ACC112 (cell line): Measurements from ENCODE around the gene TULP4.
"Not testable (repeated sequence)": the region's sequence is repeated elsewhere in the genome, so short reads cannot be mapped to it uniquely, and the experiment has no call there.

Experiments
- H2AFZ ChIP-seq: fragments of 200-600 bp; sonication (generic); one replicate; pipeline ENCODE4 v1.6.0; 2017; ENCODE audit warnings: antibody characterized with exemption, low read length; ENCODE audit not compliant: unreplicated experiment
- H3K27ac ChIP-seq: fragments of 200-600 bp; sonication (generic); 2 replicates; pipeline ENCODE4 v1.5.1; 2014; ENCODE audit warnings: low read depth, mild to moderate bottlenecking, antibody characterized with exemption, low read length, moderate library complexity
- H3K27me3 ChIP-seq: fragments of 200-600 bp; sonication (generic); 2 replicates; pipeline ENCODE4 v1.6.1; 2014; ENCODE audit warnings: mild to moderate bottlenecking, antibody characterized with exemption, low read length, moderate library complexity, mixed read lengths; ENCODE audit not compliant: insufficient read depth
- H3K36me3 ChIP-seq: fragments of 200-600 bp; sonication (generic); 2 replicates; pipeline ENCODE4 v1.6.1; 2016; ENCODE audit warnings: mild to moderate bottlenecking, antibody characterized with exemption, low read length, moderate library complexity, mixed read lengths; ENCODE audit not compliant: insufficient read depth
- H3K4me1 ChIP-seq: fragments of 200-600 bp; sonication (generic); one replicate; pipeline ENCODE4 v1.6.1; 2016; ENCODE audit warnings: low read length, mixed read lengths; ENCODE audit not compliant: insufficient read depth, unreplicated experiment, control insufficient read depth
- H3K4me3 ChIP-seq: fragments of 200-600 bp; sonication (generic); 2 replicates; pipeline ENCODE4 v1.5.1; 2014; ENCODE audit warnings: mild to moderate bottlenecking, low read depth, low read length
- H3K79me2 ChIP-seq: fragments of 200-600 bp; sonication (generic); one replicate; pipeline ENCODE4 v1.6.0; 2016; ENCODE audit warnings: low read length; ENCODE audit not compliant: control insufficient read depth, unreplicated experiment, insufficient read depth

Gene TULP4

DNA sequence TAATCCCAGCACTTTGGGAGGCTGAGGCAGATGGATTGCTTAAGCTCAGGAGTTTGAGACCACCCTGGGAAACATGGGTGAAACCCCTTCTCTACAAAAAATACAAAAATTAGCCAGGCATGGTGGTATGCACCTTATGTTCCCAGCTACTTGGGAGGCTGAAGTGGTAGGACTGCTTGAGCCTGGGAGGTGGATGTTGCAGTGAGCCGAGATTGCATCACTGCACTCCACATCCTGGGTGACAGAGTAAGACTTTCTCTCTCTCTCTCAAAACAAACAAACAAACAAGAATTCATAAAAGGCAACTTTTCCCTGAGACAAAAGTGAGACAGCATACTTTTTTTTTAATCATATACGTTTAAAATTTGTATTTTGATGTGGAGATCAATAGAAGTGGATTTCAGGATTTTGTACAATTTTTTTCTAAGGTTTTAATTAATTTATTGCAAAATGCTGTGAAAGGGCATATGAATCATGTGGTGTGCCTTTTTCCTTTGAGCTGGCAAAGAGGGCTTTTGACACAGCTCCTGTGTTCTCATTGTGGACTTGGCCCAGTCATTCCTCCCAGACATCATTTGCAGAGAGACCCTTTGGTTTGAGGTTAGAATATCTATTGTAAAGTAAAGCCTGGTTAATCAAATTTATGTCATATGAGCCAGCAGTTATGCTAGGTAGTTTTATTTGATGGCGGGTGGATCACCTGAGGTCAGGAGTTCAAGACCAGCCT, 77.1 kb downstream of the TULP4 start:
- H3K4me1 ChIP-seq: peaks cover 15% of the 10 kb centered on the region
- no peak overlapping the region for H3K4me3 ChIP-seq
- peak overlapping the region; percentile 47; the same call in 1 of the 2 replicates for H3K27ac ChIP-seq
- peaks cover 3% of the 10 kb centered on the region for H3K79me2 ChIP-seq
- peaks cover 3% of the 10 kb centered on the region; the same call in 1 of the 2 replicates for H3K36me3 ChIP-seq
- H2AFZ ChIP-seq: no peak overlapping the region
- no peaks in the 10 kb centered on the region for H3K27me3 ChIP-seq

DNA sequence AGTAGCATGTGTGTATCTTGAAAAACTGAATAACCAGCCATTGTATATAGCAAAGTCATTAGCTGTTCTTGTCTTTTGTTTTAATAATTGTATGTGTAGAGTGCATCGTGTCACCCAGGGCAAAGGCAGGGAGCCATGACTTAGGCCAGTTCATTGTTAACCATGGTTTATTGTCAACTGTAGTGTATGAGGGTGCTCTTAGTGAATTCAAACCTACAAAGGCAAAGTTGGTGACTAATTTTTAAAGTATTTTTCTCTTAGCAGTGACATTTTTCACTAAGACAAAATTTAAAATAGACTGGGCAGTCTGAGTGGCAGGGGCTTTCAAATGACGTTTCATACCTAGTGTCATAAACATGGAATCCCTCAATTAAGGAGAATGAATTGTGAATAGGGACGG, 79.0 kb downstream of the TULP4 start:
- Histone ChIP-seq H3K4me3 (no peak overlapping the region), H3K27me3 (no peaks in the 10 kb centered on the region), H2AFZ (no peak overlapping the region), H3K36me3 (peaks cover 3% of the 10 kb centered on the region; the same call in 1 of the 2 replicates), H3K4me1 (peaks cover 15% of the 10 kb centered on the region), H3K27ac (no peak overlapping the region), H3K79me2 (peaks cover 3% of the 10 kb centered on the region)

DNA sequence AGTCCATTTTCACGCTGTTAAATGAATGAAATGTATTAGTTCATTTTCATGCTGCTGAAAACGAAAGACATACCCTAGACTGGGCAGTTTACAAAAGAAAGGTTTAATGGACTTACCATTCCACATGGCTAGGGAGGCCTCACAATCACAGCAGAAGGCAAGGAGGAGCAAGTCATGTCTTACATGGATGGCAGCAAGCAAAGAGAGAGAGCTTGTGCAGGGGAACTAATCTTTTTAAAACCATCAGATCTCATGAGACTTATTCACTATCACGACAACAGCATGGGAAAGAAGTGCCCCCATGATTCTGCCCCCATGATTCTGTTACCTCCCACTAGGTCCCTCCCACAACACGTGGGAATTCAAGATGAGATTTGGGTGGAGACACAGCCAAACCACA, 79.7 kb downstream of the TULP4 start:
- not testable (repeated sequence) for H3K36me3 ChIP-seq
- peaks cover 15% of the 10 kb centered on the region for H3K4me1 ChIP-seq

DNA sequence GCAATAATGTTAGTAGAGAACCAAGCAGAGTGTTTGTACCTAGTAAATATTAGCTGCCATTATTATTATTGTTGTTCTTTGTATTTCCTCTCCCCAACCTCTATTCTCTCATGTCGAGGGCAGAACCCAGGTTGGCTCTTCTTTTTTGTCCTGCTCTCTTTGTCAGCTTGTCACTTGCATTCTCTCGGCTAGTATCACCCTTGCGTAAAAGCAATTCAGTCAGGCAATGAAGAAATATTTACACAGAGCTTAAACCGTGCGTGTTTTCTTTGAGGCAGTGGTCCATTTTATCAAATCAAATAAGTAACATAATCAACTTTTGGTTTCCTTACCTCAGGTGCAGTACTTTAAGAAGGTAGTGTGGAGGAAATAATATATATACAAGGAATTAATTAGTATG, 83.9 kb downstream of the TULP4 start:
- Histone ChIP-seq H3K27me3 (no peaks in the 10 kb centered on the region), H3K27ac (no peak overlapping the region), H2AFZ (no peak overlapping the region), H3K36me3 (peaks cover 3% of the 10 kb centered on the region; the same call in 1 of the 2 replicates), H3K4me1 (peaks cover 2% of the 10 kb centered on the region), H3K79me2 (peaks cover 4% of the 10 kb centered on the region), H3K4me3 (no peak overlapping the region)

More for the DNA sequence above, 79.7 kb downstream of the TULP4 start:
- not testable (repeated sequence) for H2AFZ ChIP-seq, H3K27me3 ChIP-seq, H3K79me2 ChIP-seq, H3K4me3 ChIP-seq, H3K27ac ChIP-seq

DNA sequence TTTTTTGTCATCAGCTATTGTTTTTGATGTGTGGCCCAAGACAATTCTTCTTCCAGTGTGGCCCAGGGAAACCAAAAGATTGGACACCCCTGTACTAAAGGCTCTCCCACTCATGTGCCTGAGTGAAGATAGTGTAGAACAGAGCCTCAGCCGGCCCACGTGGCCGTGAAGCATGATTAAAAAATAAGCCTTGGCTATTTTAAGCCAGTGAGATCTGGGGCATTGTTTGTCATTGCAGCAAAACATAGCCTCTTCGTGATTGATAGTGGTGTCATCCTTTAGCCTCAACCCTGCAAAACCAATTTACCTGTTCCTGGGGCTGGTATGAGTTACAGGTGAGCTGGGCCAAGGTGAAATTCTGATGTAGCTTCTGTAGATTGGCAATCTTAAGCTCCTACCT, 85.3 kb downstream of the TULP4 start:
- 0 out of 2 replicates have a peak, but pooled peaks cover 3% of the 10 kb centered on the region for H3K36me3 ChIP-seq
- H3K27ac ChIP-seq: no peak overlapping the region
- H3K4me1 ChIP-seq: no peaks in the 10 kb centered on the region
- no peak overlapping the region for H3K4me3 ChIP-seq
- peaks cover 2% of the 10 kb centered on the region for H3K79me2 ChIP-seq
- no peak overlapping the region for H2AFZ ChIP-seq
- H3K27me3 ChIP-seq: no peaks in the 10 kb centered on the region

DNA sequence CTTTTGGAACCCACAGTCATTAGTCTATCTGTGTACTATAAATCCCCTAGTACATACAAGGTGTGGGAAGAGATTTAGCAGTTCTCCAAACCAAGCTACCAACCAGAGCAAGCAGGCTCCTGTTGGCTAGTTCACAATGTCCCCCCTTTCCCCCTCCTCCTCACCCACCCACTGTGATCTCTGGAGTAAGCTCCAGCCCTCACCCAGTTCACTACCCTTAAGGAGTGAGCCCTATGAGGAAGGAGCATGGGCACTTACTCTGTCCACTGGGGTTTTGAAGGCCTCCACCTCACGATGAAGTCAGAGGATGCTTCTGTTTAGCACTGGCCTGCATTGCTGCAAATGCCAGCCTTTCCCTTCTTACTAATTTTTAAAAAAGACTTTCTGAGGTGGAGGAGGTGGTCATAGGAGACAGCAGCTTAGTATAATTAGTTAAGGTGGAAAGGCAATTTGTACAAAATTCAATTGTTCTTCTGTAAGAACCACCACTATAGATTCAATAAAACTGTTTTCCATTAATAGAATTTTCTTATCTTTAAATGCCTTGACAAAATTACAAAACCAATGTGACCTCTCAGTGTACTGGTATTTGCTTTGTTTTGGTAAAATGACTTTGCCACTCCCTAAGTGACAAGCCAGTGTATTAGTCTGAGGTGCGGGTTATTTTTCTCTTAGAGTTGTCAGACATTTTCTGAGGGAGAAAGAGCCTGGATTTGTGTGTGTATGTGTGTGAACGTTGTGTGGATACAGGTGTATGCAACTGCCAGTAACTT, 86.2 kb downstream of the TULP4 start:
- H3K79me2 ChIP-seq: peaks cover 2% of the 10 kb centered on the region
- H3K36me3 ChIP-seq: 0 out of 2 replicates have a peak, but pooled peaks cover under 1% of the 10 kb centered on the region
- no peak overlapping the region for H3K4me3 ChIP-seq
- H3K4me1 ChIP-seq: no peaks in the 10 kb centered on the region
- H3K27me3 ChIP-seq: no peaks in the 10 kb centered on the region
- no peak overlapping the region for H2AFZ ChIP-seq
- H3K27ac ChIP-seq: no peak overlapping the region

DNA sequence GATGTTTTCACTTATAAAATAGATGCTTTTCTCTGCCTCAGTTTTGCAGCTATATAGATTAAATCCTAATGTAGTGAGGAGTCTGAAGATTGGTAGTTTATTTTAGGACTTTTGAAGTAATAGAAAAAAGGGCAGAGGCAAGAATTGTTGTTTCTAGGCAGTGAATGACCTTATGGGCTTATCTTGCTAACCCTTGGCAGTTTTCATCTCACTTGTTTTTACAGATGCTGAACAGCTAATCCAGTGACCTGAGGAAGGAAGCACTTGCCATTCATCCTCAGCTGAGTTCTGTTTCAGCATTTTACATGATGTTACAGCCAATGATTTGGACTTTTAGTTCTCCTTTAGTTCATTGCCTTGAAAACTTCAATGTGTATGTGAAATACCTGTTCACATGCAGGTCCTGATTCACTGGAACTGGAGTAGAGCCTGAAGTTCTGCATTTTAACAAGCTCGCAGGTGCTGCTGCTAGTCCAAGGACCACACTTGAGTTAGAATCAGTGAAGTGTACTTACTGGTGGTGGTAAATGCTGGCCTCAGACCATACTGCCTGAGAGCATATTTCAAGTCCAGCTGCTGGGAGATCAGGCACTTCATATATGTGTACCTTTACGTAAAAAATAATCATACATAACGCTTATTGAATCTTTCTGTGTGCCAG, 86.9 kb downstream of the TULP4 start:
- H3K27ac ChIP-seq: no peak overlapping the region
- H3K27me3 ChIP-seq: no peaks in the 10 kb centered on the region
- no peak overlapping the region for H2AFZ ChIP-seq
- no peaks in the 10 kb centered on the region for H3K4me1 ChIP-seq
- H3K79me2 ChIP-seq: peaks cover 2% of the 10 kb centered on the region
- no peaks in the 10 kb centered on the region for H3K36me3 ChIP-seq
- no peak overlapping the region for H3K4me3 ChIP-seq

DNA sequence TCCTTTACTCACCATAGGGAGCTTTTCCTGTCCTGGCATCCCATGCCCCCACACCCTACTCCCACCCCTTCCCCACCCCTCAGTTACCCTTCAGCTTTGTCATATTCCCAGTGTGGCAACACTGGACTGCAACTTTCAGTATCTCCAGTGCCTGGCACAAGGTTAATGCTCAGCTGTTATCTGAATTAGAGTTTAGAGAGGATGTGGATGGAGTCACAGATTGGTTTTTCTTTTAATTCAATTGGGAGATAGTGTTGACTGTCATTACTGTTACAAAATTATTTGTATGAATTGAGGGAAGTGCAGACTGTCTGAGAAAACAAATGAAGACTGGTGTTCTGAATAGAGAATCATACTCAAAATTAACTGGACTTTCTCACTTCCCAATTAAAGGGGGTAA, 89.9 kb downstream of the TULP4 start:
- no peaks in the 10 kb centered on the region for H3K4me1 ChIP-seq
- peaks cover under 1% of the 10 kb centered on the region for H3K79me2 ChIP-seq
- H3K27me3 ChIP-seq: no peaks in the 10 kb centered on the region
- H3K4me3 ChIP-seq: no peak overlapping the region
- H2AFZ ChIP-seq: no peak overlapping the region
- peaks cover 1% of the 10 kb centered on the region; the same call in 1 of the 2 replicates for H3K36me3 ChIP-seq
- no peak overlapping the region for H3K27ac ChIP-seq

DNA sequence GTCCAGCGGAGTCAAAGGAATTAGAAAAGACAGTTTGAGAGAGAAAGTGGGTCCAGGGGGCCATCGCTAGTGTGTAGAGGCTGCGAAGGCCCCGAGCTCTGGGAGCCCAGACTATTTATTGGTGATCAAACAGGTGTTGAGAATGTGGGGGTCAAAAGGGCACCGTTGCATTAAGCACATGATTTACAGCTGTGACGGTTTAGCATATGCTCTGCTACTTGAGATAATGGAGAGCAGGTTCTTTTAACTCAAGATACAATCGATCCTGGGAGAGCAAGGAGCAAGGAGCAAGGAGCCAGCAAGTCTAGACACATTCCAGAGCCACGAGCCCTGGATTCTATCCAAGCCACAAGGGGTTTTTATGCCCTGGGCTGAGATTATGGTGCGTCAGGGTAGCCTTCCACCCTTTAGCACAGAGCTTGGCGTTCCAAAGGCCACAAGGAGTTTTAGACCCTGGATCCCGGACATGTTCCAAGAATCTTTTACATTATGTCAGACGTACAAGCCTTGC, 93.1 kb downstream of the TULP4 start:
- not testable (repeated sequence) for H3K27me3 ChIP-seq, H3K79me2 ChIP-seq, H2AFZ ChIP-seq, H3K36me3 ChIP-seq, H3K4me3 ChIP-seq, H3K27ac ChIP-seq
- peaks cover 24% of the 10 kb centered on the region for H3K4me1 ChIP-seq

DNA sequence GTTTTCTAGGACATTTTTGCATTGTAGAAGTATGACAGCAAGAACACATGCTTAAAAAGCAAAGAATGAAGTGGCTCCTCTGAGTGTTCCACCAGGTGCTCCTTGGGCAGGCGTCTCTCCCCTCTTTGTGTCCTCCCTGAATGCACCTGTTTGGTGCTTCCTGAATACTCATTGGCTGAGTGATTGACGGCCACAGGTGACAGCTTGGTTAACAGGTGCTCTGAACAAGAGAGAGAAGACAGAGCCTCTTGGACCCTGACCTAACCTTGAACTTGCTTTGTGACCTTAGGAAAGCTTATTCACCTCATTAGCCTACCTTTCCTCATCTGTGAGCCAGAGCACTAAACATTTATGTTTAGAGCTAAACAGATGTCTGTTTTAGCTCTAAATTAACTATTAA, 93.7 kb downstream of the TULP4 start:
- H3K27me3 ChIP-seq: no peaks in the 10 kb centered on the region
- H3K36me3 ChIP-seq: peaks cover 4% of the 10 kb centered on the region; the same call in 1 of the 2 replicates
- no peak overlapping the region for H3K27ac ChIP-seq
- peaks cover 27% of the 10 kb centered on the region for H3K4me1 ChIP-seq
- no peak overlapping the region for H2AFZ ChIP-seq
- H3K79me2 ChIP-seq: no peaks in the 10 kb centered on the region
- no peak overlapping the region for H3K4me3 ChIP-seq
